Mesodermal cell (in vitro differentiated cells): ENCODE data around the gene TUT4.
"Not testable (repeated sequence)": the region's sequence is repeated elsewhere in the genome, so short reads cannot be mapped to it uniquely, and the experiment has no call there.

Experiments used
- H3K27ac ChIP-seq: 2 replicates; pipeline ENCODE4 v1.7.0; 2013; ENCODE audit warnings: mild to moderate bottlenecking, low read depth, low read length, moderate library complexity; ENCODE audit not compliant: severe bottlenecking
- H3K36me3 ChIP-seq: 2 replicates; pipeline ENCODE4 v1.7.1; 2013; ENCODE audit warnings: mild to moderate bottlenecking, low read length, moderate library complexity; ENCODE audit not compliant: control insufficient read depth, insufficient read depth
- H3K4me1 ChIP-seq: one replicate; pipeline ENCODE4 v1.7.1; 2013; ENCODE audit warnings: mild to moderate bottlenecking, low read length; ENCODE audit not compliant: insufficient read depth, control insufficient read depth, poor library complexity, severe bottlenecking
- H3K4me3 ChIP-seq: 2 replicates; pipeline ENCODE4 v1.7.0; 2013; ENCODE audit warnings: low read length, control low read depth, mild to moderate bottlenecking; ENCODE audit not compliant: insufficient read depth, poor library complexity, severe bottlenecking; ENCODE audit errors: extremely low read depth
- H3K9me3 ChIP-seq: 2 replicates; pipeline ENCODE4 v1.7.1; 2013; ENCODE audit warnings: mild to moderate bottlenecking, low read length, moderate library complexity; ENCODE audit not compliant: control insufficient read depth
- WGBS, 2 experiments: methylation state at CpG; one replicate each; pipeline ENCODE4 v1.1.5; 2013; ENCODE audit warnings: missing lambda C conversion rate in 2 of 2; ENCODE audit not compliant: insufficient coverage in 2 of 2; 5-methylcytosine and 5-hydroxymethylcytosine counted together

The TUT4 gene

GRCh38 chr1:52590266-52590665 is 37.4 kb upstream of the TUT4 start:
- H3K4me1 ChIP-seq = no peaks in the 10 kb centered on the region
- H3K9me3 ChIP-seq = no peaks in the 10 kb centered on the region
- no peak overlapping the region for H3K27ac ChIP-seq
- H3K4me3 ChIP-seq = no peak overlapping the region
- WGBS, 2 experiments = 49% methylated on average over 6 of the region's 6 CpGs; no CpG with 5 or more reads in 1 of the 2 experiments
- no peaks in the 10 kb centered on the region for H3K36me3 ChIP-seq

GRCh38 chr1:52588535-52588934 is 35.6 kb upstream of the TUT4 start:
- no peak overlapping the region for H3K4me3 ChIP-seq
- H3K9me3 ChIP-seq = no peaks in the 10 kb centered on the region
- no peaks in the 10 kb centered on the region for H3K36me3 ChIP-seq
- H3K4me1 ChIP-seq = no peaks in the 10 kb centered on the region
- whole genome bisulfite sequencing, 2 experiments = 76 to 90% methylated on average over 1 of the region's 1 CpG
- no peak overlapping the region for H3K27ac ChIP-seq

- no peak overlapping the region for H3K4me3 ChIP-seq
- no peaks in the 10 kb centered on the region for H3K36me3 ChIP-seq
- H3K27ac ChIP-seq = no peak overlapping the region
- no peaks in the 10 kb centered on the region for H3K9me3 ChIP-seq
- H3K4me1 ChIP-seq = no peaks in the 10 kb centered on the region
Observed at GRCh38 chr1:52588027-52588426, 35.1 kb upstream of the TUT4 start.

- 82 to 100% methylated on average over 1 of the region's 1 CpG for WGBS, 2 experiments
- no peak overlapping the region for H3K4me3 ChIP-seq
- no peaks in the 10 kb centered on the region for H3K4me1 ChIP-seq
- H3K27ac ChIP-seq = no peak overlapping the region
- no peaks in the 10 kb centered on the region for H3K9me3 ChIP-seq
- no peaks in the 10 kb centered on the region for H3K36me3 ChIP-seq
Observed at GRCh38 chr1:52585474-52585873, 32.6 kb upstream of the TUT4 start.

GRCh38 chr1:52582116-52582696 is 29.3 kb upstream of the TUT4 start:
- H3K4me3 ChIP-seq = no peak overlapping the region
- H3K27ac ChIP-seq = no peak overlapping the region
- WGBS, 2 experiments = 96 to 100% methylated on average over 3 to 5 of the region's 10 CpGs
- no peaks in the 10 kb centered on the region for H3K4me1 ChIP-seq
- H3K36me3 ChIP-seq = no peaks in the 10 kb centered on the region
- H3K9me3 ChIP-seq = no peaks in the 10 kb centered on the region

- 80 to 83% methylated on average over 1 to 2 of the region's 3 CpGs for WGBS, 2 experiments
- Histone ChIP-seq H3K36me3 (no peaks in the 10 kb centered on the region), H3K4me3 (no peak overlapping the region), H3K9me3 (no peaks in the 10 kb centered on the region), H3K27ac (no peak overlapping the region), H3K4me1 (no peaks in the 10 kb centered on the region)
Observed at GRCh38 chr1:52580283-52580682, 27.4 kb upstream of the TUT4 start.

- Histone ChIP-seq H3K4me1 (peaks cover 8% of the 10 kb centered on the region), H3K27ac (no peak overlapping the region), H3K4me3 (no peak overlapping the region), H3K36me3 (no peaks in the 10 kb centered on the region), H3K9me3 (no peaks in the 10 kb centered on the region)
- WGBS, 2 experiments = 60 to 100% methylated on average over 1 of the region's 2 CpGs
Observed at GRCh38 chr1:52579415-52579814, 26.5 kb upstream of the TUT4 start.

GRCh38 chr1:52578066-52578465 is 25.2 kb upstream of the TUT4 start:
- not testable (repeated sequence) for H3K27ac ChIP-seq, H3K36me3 ChIP-seq, H3K4me3 ChIP-seq, H3K9me3 ChIP-seq
- 80 to 100% methylated on average over 1 of the region's 3 CpGs for WGBS, 2 experiments
- peaks cover 13% of the 10 kb centered on the region for H3K4me1 ChIP-seq

GRCh38 chr1:52576074-52576473 is 23.2 kb upstream of the TUT4 start:
- no peak overlapping the region for H3K4me3 ChIP-seq
- peaks cover 13% of the 10 kb centered on the region for H3K4me1 ChIP-seq
- WGBS, 2 experiments = 86 to 100% methylated on average over 1 of the region's 1 CpG
- no peak overlapping the region for H3K27ac ChIP-seq
- H3K36me3 ChIP-seq = no peaks in the 10 kb centered on the region
- no peaks in the 10 kb centered on the region for H3K9me3 ChIP-seq

GRCh38 chr1:52574594-52574993 is 21.7 kb upstream of the TUT4 start:
- H3K36me3 ChIP-seq = no peaks in the 10 kb centered on the region
- 83% methylated on average over 1 of the region's 2 CpGs; no CpG with 5 or more reads in 1 of the 2 experiments for WGBS, 2 experiments
- H3K4me3 ChIP-seq = no peak overlapping the region
- H3K4me1 ChIP-seq = peaks cover 13% of the 10 kb centered on the region
- H3K9me3 ChIP-seq = no peaks in the 10 kb centered on the region
- H3K27ac ChIP-seq = no peak overlapping the region

- Histone ChIP-seq H3K36me3 (no peaks in the 10 kb centered on the region), H3K4me1 (peaks cover 13% of the 10 kb centered on the region), H3K9me3 (no peaks in the 10 kb centered on the region), H3K4me3 (no peak overlapping the region), H3K27ac (no peak overlapping the region)
- WGBS, 2 experiments = 81 to 89% methylated on average over 3 to 4 of the region's 4 CpGs
Observed at GRCh38 chr1:52572387-52572786, 19.5 kb upstream of the TUT4 start.
